KMS-11 (cell line): Measurements from ENCODE around the gene CSRP2.

ENCODE experiments used
- H2AFZ ChIP-seq: fragments of 200-600 bp; sonication (generic); 2 replicates; pipeline ENCODE4 v1.6.1; 2016; ENCODE audit warnings: antibody characterized with exemption, mixed run types, low read depth
- H3K27ac ChIP-seq: fragments of 200-600 bp; sonication (generic); 2 replicates; pipeline ENCODE4 v1.6.1; 2016; ENCODE audit warnings: mild to moderate bottlenecking, mixed run types
- H3K27me3 ChIP-seq: fragments of 200-600 bp; sonication (generic); 2 replicates; pipeline ENCODE4 v1.6.1; 2017; ENCODE audit warnings: mild to moderate bottlenecking, low read depth, mixed run types, moderate library complexity; ENCODE audit not compliant: insufficient read depth
- H3K36me3 ChIP-seq: fragments of 200-600 bp; sonication (generic); 2 replicates; pipeline ENCODE4 v1.6.1; 2017; ENCODE audit warnings: mild to moderate bottlenecking, mixed run types; ENCODE audit not compliant: insufficient read depth
- H3K4me1 ChIP-seq: fragments of 200-600 bp; sonication (generic); 2 replicates; pipeline ENCODE4 v1.6.1; 2016; ENCODE audit warnings: mild to moderate bottlenecking, low read depth, mixed run types; ENCODE audit not compliant: poor library complexity, severe bottlenecking
- H3K4me2 ChIP-seq: fragments of 200-600 bp; sonication (generic); 2 replicates; pipeline ENCODE4 v1.7.0; 2016; ENCODE audit warnings: mild to moderate bottlenecking, mixed run types
- H3K4me3 ChIP-seq: fragments of 200-600 bp; sonication (generic); IDR thresholded peaks from 2 replicates; pipeline ENCODE4 v1.6.1; 2017; ENCODE audit warnings: low read depth, low read length, mixed read lengths; ENCODE audit not compliant: insufficient read depth
- H3K79me2 ChIP-seq: fragments of 200-600 bp; sonication (generic); 2 replicates; pipeline ENCODE4 v1.6.1; 2016; ENCODE audit warnings: low read depth, mixed run types; ENCODE audit not compliant: insufficient read depth
- H3K9ac ChIP-seq: fragments of 200-600 bp; sonication (generic); 2 replicates; pipeline ENCODE4 v1.6.1; 2016; ENCODE audit warnings: mild to moderate bottlenecking, mixed run types
- H4K20me1 ChIP-seq: fragments of 200-600 bp; sonication (generic); 2 replicates; pipeline ENCODE4 v1.6.1; 2016; ENCODE audit warnings: mild to moderate bottlenecking, mixed run types; ENCODE audit not compliant: insufficient read depth
- CTCF ChIP-seq: fragments of 200-600 bp; sonication (generic); conservative IDR thresholded peaks from 2 replicates; pipeline ENCODE4 v1.6.1; 2017; ENCODE audit warnings: low read depth, mild to moderate bottlenecking, antibody characterized with exemption, low read length, moderate library complexity, mixed read lengths

CSRP2 gene

GRCh38 chr12:76878899-76879709 is at the start of gene CSRP2:
CSRP2 (minus strand) TSS chr12:76879019; CDS start chr12:76866260, 12,759 bp downstream.
- Histone ChIP-seq H3K36me3 (no peaks in the 10 kb centered on the region), H3K27ac (no peak within 1 kb of the TSS), H3K9ac (peak within 1 kb of the TSS; percentile 63), H3K27me3 (no peaks in the 10 kb centered on the region), H4K20me1 (no peaks in the 10 kb centered on the region), H3K79me2 (no peaks in the 10 kb centered on the region), H2AFZ (peak within 1 kb of the TSS; percentile 97), H3K4me1 (peaks cover 5% of the 10 kb centered on the region), H3K4me3 (no peak within 1 kb of the TSS), H3K4me2 (peak within 1 kb of the TSS; percentile 87)
- TF ChIP-seq CTCF: no peak

GRCh38 chr12:76927170-76927784 is 48.5 kb upstream of the CSRP2 start:
- no peak overlapping the region for H2AFZ ChIP-seq
- H3K36me3 ChIP-seq: no peaks in the 10 kb centered on the region
- no peaks in the 10 kb centered on the region for H3K27me3 ChIP-seq
- no peak overlapping the region for H3K4me2 ChIP-seq
- no peak overlapping the region for H3K4me3 ChIP-seq
- no peaks in the 10 kb centered on the region for H3K79me2 ChIP-seq
- no peaks in the 10 kb centered on the region for H4K20me1 ChIP-seq
- H3K27ac ChIP-seq: no peak overlapping the region
- TF ChIP-seq CTCF: peak; percentile 63; the same call in 1 of the 2 replicates
- H3K9ac ChIP-seq: no peak overlapping the region
- no peaks in the 10 kb centered on the region for H3K4me1 ChIP-seq

GRCh38 chr12:76925135-76925534 is 46.3 kb upstream of the CSRP2 start:
- Histone ChIP-seq H3K27ac (no peak overlapping the region), H3K36me3 (no peaks in the 10 kb centered on the region), H3K79me2 (no peaks in the 10 kb centered on the region), H3K9ac (no peak overlapping the region), H3K4me1 (no peaks in the 10 kb centered on the region), H3K4me2 (no peak overlapping the region), H3K4me3 (no peak overlapping the region), H4K20me1 (no peaks in the 10 kb centered on the region), H2AFZ (no peak overlapping the region), H3K27me3 (no peaks in the 10 kb centered on the region)
- no peak for TF ChIP-seq CTCF

- Histone ChIP-seq H3K9ac (no peak overlapping the region), H3K4me3 (no peak overlapping the region), H3K79me2 (no peaks in the 10 kb centered on the region), H3K27ac (no peak overlapping the region), H4K20me1 (no peaks in the 10 kb centered on the region), H3K4me1 (no peaks in the 10 kb centered on the region), H3K36me3 (no peaks in the 10 kb centered on the region), H2AFZ (no peak overlapping the region), H3K4me2 (no peak overlapping the region), H3K27me3 (no peaks in the 10 kb centered on the region)
- TF ChIP-seq CTCF: no peak
These were observed 44.0 kb upstream of the CSRP2 start for GRCh38 chr12:76922866-76923265.
